Breast epithelium (tissue), 4 donors: ENCODE data around the gene ELMO1. TPM values are rescaled to one million over a fixed set of nuclear protein-coding genes. Genes with fewer than 3 reads are reported as not detected.
A peak's percentile ranks its signal among the peaks of the same experiment; 100 is the strongest.

Experiments
- DNase-seq, 2 donors: peaks; one replicate each; pipeline ENCODE4 v3.0.0-alpha.2; 2019; ENCODE audit warnings: low spot score in 2 of 2
- H3K27ac ChIP-seq, 2 donors: fragments of 200-600 bp; sonication (generic) in 1 of 2; one replicate each; pipeline ENCODE4 v1.5.1; 2016 to 2019; ENCODE audit warnings: mild to moderate bottlenecking in 1 of 2
- H3K27me3 ChIP-seq, 2 donors: fragments of 200-600 bp; sonication (generic) in 1 of 2; one replicate each; pipeline versions ENCODE4 v1.5.1 to v1.6.0; 2017 to 2019; ENCODE audit warnings: control low read depth in 1 of 2, mild to moderate bottlenecking in 1 of 2
- H3K36me3 ChIP-seq: fragments of 200-600 bp; one replicate; pipeline ENCODE4 v1.5.1; 2019
- H3K4me1 ChIP-seq, 2 donors: fragments of 200-600 bp; sonication (generic); one replicate each; pipeline ENCODE4 v1.5.1; 2016 to 2019; ENCODE audit warnings: control low read depth in 1 of 2
- H3K4me3 ChIP-seq, 3 donors: fragments of 200-600 bp; sonication (generic); 1 replicate in 2 of 3; 2 replicates in 1 of 3; pipeline ENCODE4 v1.5.1; 2016 to 2019; ENCODE audit warnings: mild to moderate bottlenecking in 3 of 3, moderate library complexity in 2 of 3
- H3K9me3 ChIP-seq, 2 donors: fragments of 200-600 bp; sonication (generic) in 1 of 2; one replicate each; pipeline ENCODE4 v1.5.1; 2016 to 2019; ENCODE audit warnings: control low read depth in 1 of 2
- POLR2A ChIP-seq: fragments of 450-650 bp; IDR thresholded peaks from one replicate; pipeline ENCODE4 v1.6.1; 2016; ENCODE audit warnings: antibody characterized with exemption, mild to moderate bottlenecking, moderate library complexity
- POLR2AphosphoS5 ChIP-seq, 3 donors: sonication (generic); formaldehyde crosslinking; IDR thresholded peaks; one replicate each; pipeline ENCODE4 v1.6.1; 2017; ENCODE audit warnings: antibody characterized with exemption in 3 of 3
- intact Hi-C: fragments of 100-400 bp; cut with DNase I; formaldehyde crosslinking; loops from one replicate; pipeline ENCODE4 v1.15.1; 2023; ENCODE audit warnings: low total_unique reads
- total RNA-seq, 3 donors: library from RNA; depleted of rRNA; stranded (reverse); fragments of >200 nt; gene quantifications; one replicate each; pipeline ENCODE4 v1.1.0, GENCODE V29; 2016
- TF ChIP-seq, protein P1 (sequence below), 3 donors: fragments of 450-650 bp; IDR thresholded peaks; one replicate each; pipeline ENCODE4 v1.5.1; 2016 to 2017; ENCODE audit warnings: antibody characterized with exemption in 3 of 3, mild to moderate bottlenecking in 3 of 3, moderate library complexity in 3 of 3

Gene ELMO1
- total RNA-seq, 3 donors from 2014 or later, result 49.5 to 110 (median 66.9) TPM

DNA sequence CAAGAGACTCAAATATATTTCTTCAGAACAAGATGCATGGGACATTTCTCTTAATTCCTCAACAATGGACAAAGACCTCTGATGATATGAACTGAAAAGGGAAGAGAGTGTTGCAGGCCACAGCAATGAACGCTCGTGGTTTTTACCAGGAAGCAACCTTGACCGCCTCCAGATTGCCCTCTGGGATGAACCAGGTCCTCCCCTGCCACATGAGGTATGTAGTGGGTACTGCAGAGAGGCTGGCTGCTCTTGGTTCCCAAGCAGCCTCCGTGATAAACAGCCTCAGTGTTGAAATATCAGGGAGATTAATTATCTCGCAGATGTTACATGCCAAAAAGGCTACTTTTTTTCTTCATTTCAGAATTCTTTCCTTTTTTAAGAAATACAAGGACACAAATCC is 338.8 kb downstream of the ELMO1 start:
- intact Hi-C loops, result no loop called here
- TF ChIP-seq, protein P1, sequence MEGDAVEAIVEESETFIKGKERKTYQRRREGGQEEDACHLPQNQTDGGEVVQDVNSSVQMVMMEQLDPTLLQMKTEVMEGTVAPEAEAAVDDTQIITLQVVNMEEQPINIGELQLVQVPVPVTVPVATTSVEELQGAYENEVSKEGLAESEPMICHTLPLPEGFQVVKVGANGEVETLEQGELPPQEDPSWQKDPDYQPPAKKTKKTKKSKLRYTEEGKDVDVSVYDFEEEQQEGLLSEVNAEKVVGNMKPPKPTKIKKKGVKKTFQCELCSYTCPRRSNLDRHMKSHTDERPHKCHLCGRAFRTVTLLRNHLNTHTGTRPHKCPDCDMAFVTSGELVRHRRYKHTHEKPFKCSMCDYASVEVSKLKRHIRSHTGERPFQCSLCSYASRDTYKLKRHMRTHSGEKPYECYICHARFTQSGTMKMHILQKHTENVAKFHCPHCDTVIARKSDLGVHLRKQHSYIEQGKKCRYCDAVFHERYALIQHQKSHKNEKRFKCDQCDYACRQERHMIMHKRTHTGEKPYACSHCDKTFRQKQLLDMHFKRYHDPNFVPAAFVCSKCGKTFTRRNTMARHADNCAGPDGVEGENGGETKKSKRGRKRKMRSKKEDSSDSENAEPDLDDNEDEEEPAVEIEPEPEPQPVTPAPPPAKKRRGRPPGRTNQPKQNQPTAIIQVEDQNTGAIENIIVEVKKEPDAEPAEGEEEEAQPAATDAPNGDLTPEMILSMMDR (IDR thresholded peaks at IDR 0.05), result peak in 1 of 3 donors; percentile 23
- no peak for TF ChIP-seq POLR2AphosphoS5 (IDR thresholded peaks at IDR 0.05)
- H3K27ac ChIP-seq, result no peak overlapping the region
- no peaks in the 10 kb centered on the region for H3K9me3 ChIP-seq
- H3K27me3 ChIP-seq, result no peaks in the 10 kb centered on the region
- DNase-seq, result peak in 1 of 2 donors; percentile 40
- no peak overlapping the region for H3K4me3 ChIP-seq
- H3K4me1 ChIP-seq, result no peaks in the 10 kb centered on the region
- no peaks in the 10 kb centered on the region for H3K36me3 ChIP-seq

DNA sequence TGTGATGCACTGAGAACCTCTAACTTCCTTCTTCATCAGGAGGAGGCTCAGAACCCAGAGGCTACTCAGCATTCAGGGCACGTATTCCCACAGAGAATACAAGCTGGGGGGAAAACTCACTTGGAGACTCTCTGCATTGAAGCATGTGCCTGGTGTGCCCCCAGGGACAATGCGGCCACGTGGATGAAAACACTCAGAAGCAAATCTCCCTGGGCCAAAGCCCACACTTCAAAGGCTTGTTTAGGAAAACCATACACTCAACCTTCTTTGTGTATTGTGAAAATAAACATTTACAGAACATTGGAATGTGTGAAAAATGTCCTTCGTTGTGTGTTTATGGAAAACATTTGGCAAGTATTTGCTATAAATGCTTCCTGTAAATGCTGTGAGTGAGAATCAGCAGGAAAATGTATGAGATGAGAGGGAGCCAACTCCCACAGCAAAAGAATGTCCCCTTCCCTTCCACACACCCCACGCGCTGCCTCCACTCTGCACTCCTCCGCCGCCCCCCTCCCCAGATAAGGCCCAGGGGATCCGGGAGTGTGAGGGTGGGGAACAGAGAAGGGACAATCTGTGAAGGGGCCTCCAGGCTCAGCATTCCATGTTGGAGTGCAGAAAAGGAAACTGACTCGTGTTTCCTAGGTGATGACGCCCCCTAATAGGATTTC is 339.5 kb downstream of the ELMO1 start:
- no peaks in the 10 kb centered on the region for H3K36me3 ChIP-seq
- no peaks in the 10 kb centered on the region for H3K9me3 ChIP-seq
- no peak overlapping the region for H3K27ac ChIP-seq
- no peaks in the 10 kb centered on the region for H3K4me1 ChIP-seq
- DNase-seq, result no peak
- TF ChIP-seq, protein P1 (IDR thresholded peaks at IDR 0.05), result no peak
- TF ChIP-seq POLR2A (no peak), POLR2AphosphoS5 (IDR thresholded peaks at IDR 0.05) (no peak)
- intact Hi-C loops, result no loop called here
- H3K27me3 ChIP-seq, result no peaks in the 10 kb centered on the region
- H3K4me3 ChIP-seq, result no peak overlapping the region

DNA sequence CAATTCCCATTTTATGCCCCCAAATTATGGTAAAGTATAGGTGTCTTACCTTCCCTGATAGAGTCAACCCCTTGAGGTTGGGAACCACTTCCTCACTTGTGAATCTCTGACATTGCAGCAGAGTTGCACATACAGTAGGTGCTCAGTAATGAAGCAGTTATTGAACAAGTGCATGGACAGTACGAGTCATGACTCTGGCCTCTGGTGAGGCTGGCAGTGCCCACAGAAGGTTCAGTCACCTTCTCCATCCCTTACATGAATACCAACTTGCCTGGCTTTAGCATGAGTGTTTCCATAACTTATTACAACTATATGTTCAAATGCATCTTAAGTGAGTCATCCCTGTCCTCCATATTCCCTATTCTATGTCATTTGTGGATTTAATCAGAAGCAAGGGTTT is 340.0 kb downstream of the ELMO1 start:
- no peak for TF ChIP-seq POLR2A
- TF ChIP-seq, protein P1 (IDR thresholded peaks at IDR 0.05), result no peak
- no peaks in the 10 kb centered on the region for H3K27me3 ChIP-seq
- H3K9me3 ChIP-seq, result no peaks in the 10 kb centered on the region
- DNase-seq, result no peak
- intact Hi-C loops, result no loop called here
- no peaks in the 10 kb centered on the region for H3K36me3 ChIP-seq
- no peak overlapping the region for H3K27ac ChIP-seq
- no peaks in the 10 kb centered on the region for H3K4me1 ChIP-seq
- H3K4me3 ChIP-seq, result no peak overlapping the region

DNA sequence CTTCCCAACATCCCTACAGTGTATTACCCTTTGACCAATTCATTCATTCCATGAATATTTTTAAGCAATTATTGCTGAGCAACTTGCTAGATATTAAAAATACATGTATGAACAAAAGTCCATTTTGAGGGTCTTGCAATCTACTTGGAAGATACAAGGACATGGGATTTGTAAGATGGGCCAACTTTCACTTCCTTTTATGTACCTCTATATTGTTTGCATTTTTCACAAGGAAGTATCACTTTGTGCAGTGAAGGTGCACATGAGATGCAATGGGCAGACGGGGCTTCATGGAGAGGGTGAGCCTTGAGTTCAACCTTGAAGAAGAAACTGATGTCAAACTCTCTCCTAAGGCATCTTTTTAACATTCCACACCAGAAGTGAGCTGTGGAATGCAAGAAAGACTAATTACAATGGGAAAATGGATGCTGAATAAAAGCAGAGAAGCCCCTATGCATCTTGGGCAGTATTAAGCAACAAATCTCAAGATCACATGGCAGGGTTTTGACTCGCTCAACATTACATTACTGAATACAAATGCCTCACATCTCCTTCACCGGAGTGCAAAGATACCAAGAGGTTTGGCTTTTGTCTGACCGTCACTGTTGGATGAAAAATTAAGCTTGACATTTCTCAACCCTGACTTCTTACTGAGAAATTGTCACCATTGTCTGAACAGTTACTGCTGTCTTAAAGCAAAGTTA is 341.5 kb downstream of the ELMO1 start:
- no peak for TF ChIP-seq POLR2A
- no peak for TF ChIP-seq POLR2AphosphoS5 (IDR thresholded peaks at IDR 0.05)
- TF ChIP-seq, protein P1 (IDR thresholded peaks at IDR 0.05), result no peak
- Histone ChIP-seq H3K27me3 (no peaks in the 10 kb centered on the region), H3K4me1 (no peaks in the 10 kb centered on the region), H3K4me3 (no peak overlapping the region), H3K27ac (no peak overlapping the region), H3K9me3 (no peaks in the 10 kb centered on the region), H3K36me3 (no peaks in the 10 kb centered on the region)
- DNase-seq, result no peak
- intact Hi-C loops, result no loop called here

DNA sequence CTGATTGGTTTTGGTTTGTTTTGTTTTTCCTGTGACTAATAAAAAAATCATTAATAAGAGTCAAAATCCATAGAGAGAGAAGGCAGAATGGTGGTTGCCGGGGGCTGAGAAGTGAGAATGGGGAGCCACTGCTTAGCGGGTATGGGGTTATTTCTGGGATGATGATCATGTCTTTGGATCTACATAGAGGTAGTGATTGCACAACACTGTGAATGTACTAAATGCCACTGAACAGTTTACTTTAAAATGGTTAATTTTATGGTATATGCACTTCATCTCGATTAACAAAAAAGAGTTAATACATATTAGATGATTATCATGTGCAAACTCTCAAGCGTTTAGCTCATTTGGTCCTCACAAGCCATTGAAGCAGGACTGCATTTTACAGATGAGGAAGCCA is 342.9 kb downstream of the ELMO1 start:
- H3K27ac ChIP-seq, result no peak overlapping the region
- TF ChIP-seq POLR2AphosphoS5 (IDR thresholded peaks at IDR 0.05), result no peak
- TF ChIP-seq, protein P1 (IDR thresholded peaks at IDR 0.05), result no peak
- TF ChIP-seq POLR2A, result no peak
- H3K36me3 ChIP-seq, result no peaks in the 10 kb centered on the region
- no peaks in the 10 kb centered on the region for H3K27me3 ChIP-seq
- DNase-seq, result no peak
- no peak overlapping the region for H3K4me3 ChIP-seq
- intact Hi-C loops, result no loop called here
- H3K9me3 ChIP-seq, result no peaks in the 10 kb centered on the region
- H3K4me1 ChIP-seq, result no peaks in the 10 kb centered on the region
